HG03039 (cell line): Measurements from ENCODE around the gene EPHA8.

Experiments
- ATAC-seq: cut with Tn5 transposase; IDR thresholded peaks from one replicate; pipeline ENCODE4 v1.9.1; 2021; ENCODE audit warnings: mild to moderate bottlenecking, moderate library complexity; ENCODE audit not compliant: unreplicated experiment

Gene EPHA8

DNA sequence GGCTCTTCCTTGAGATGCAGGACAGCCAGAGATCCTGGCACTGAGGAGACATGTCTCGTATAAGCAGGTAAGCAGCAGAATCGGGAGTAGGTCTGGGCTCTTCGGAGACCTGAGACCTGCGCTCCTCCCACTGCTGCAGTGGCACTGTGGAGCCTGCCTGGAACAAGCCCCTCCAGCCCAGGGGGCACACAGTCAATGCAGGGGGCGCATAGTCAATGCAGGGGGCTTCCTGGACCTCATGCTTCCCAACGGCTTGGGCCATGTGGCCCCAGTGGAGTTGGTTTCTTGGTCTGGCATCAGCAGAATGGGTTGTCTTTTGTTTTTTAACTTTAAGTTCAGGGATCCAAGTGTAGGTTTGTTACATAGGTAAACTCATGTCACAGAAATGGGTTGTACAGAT, 27.9 kb upstream of the EPHA8 start:
- ATAC-seq, result no peak

DNA sequence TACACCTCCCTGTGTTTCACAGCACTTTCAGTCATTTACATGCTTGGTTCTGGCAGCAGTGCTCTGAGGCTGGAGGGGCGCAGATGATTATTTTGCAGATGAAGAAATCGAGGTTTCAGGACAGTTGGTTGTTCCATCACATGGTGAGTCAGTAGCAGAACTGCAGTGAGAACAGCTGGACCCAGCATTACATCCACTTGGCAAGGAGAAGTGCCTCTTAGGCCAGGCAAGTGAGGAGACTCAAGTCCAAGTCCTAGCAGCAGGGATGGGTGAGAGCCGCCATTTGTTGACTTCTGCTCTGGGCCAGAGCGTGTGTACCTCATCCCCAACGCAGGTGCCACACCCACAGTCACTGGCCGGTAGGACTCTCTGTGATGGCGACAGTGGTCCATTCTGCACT, 26.8 kb upstream of the EPHA8 start:
- ATAC-seq, result no peak

DNA sequence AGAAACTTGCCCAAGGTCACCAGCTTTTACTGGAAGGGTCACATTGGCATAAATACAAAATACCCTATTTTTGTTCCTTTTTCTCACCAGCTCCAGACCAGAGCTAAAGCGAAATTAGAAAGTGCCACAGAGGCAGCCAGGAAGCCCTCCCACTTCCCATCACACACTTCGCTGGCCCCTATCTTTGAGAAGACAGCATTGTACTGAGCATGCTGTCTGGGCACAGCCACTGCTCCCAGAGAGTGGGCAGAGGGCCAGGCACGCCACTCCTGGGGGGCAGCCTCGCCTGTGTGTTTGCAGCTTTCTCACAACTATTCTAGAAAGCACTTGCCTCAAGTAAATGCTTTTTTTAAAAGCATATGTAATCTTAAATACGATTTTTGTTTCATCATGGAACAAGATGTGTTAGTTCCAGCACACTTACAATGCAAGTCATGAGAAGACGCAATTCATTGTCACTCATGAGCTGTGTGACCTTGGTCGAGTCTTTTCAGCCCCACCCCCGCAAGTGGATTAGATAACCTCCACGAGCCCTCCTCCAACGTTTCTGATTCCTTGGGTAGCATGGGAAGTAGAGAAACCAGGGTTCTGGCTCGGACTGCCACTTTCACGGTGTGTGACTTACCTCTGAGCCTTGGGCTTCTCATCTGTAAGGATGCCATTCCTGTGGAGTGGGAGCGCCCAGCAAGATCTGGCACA, 25.7 kb upstream of the EPHA8 start:
- ATAC-seq, result no peak

DNA sequence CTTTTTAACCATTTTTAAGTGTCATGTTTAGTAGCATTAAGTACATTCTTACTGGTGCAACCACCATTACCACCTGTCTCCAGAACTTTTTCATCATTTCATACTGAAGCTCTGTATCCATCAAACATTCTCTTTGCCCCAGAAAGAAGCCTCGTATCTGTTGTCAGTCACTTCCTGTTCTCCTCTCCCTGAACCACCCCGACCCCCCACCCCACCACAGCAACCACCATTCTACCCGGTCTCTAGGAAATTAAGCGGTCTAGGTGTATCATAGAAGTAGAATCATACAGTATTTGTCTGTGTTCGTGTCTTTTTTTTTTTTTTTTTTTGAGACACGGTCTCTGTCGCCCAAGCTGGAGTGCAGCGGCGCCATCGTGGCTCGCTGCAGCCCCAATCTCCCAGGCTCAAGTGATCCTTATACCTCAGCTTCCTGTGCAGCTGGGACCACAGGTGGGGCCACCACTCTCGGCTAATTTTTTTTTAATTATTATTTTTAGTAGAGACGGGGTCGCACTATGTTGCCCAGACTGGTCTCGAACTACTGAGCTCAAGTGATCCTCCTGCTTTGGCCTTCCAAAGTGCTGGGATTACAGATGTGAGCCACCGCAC, 23.7 kb upstream of the EPHA8 start:
- ATAC-seq, result no peak

DNA sequence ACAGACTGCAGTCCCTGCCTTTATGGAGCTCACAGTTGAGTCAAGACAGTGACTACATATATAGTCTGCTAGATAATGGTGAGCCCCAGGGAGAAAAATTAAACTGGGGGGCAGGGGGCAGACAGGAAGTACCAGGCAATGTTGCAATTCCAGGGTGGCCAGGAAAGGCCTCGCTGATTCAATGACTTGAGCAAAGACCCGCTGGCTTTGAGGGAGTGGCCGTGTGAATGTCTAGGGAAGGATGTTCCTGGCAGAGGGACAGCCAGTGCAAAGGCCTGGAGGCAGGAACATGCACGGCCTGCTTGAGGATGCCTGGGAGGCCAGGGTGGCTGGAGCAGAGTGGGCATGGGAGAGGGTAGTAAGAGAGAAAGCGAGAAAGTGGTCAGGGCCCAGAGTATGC, 23.0 kb upstream of the EPHA8 start:
- no peak for ATAC-seq

DNA sequence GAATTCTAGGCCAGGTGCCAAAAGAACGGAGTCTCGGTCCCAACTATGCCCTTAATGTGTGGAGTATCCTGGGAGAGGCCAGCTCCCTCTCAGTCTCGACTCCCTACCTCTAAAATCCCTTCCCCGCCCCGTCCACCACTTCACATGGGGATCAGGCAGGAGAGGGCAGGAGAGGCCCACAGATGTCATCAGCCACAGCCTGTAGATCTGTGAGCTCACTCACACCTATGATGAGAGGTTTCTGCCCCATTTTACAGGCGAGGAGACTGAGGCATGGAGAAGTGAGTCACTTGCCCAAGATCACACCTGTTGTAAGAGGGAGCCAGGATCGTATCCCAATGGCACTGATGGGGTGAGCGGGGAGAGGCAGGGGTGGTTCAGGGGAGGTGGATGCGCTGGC, 20.4 kb upstream of the EPHA8 start:
- ATAC-seq, result no peak

DNA sequence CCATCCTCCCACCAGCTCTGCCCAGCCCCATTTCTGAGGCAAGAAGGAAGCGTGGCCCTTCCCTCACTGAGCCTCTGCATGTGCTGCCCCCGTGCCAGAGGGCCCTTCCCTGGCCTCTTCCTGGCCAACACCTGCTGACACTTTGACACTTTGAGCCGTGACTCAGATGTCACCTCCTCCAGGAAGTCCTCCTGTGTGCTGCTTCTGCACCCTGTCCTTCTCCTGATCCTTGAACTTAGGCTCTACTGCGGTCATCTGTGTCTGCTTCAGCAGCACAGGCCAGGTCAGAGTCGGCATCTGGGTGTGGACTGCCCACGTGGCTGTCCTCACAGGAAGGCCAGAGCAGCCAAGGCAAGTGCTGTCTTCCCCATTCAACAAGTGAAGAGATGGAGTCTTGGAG, 19.6 kb upstream of the EPHA8 start:
- no peak for ATAC-seq

DNA sequence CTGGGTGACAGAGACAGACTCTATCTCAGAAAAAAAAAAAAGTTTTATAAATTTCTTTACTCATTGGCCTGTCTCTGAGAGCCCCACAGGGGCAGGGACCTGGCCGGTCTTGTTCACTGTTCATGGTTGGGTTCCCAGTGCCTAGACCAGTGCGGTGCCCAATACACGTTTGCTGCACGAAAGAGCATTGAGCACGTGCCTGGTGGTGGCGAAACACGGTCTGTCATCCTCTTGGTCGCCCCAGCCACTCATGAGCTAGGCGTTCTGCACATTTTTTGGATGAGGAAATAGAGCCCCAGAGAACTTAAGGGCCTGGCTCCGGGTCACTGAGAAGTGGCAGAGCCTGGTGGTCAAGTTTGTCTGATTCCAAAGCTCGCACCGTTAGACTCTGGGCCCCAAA, 18.7 kb upstream of the EPHA8 start:
- no peak for ATAC-seq

DNA sequence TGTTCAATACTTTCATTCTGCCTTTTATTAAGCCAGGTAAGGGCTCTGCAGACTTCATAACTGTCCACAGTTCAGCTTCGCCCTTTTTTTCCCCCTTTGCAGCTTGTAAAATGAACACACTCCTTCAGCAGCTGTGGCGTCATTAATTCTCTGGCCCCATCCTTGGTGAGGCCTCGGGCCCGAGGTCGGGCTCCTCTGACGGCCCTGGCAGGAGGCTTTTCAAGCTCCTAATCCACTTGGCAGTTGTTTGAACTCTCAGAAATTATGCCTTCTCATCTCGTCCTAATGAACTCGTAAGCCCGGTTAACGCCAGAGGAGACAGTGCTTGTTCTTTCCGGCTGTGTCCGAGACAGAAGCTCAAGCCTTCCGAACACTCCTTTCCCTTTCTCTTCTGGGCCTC, 18.1 kb upstream of the EPHA8 start:
- ATAC-seq, result no peak

DNA sequence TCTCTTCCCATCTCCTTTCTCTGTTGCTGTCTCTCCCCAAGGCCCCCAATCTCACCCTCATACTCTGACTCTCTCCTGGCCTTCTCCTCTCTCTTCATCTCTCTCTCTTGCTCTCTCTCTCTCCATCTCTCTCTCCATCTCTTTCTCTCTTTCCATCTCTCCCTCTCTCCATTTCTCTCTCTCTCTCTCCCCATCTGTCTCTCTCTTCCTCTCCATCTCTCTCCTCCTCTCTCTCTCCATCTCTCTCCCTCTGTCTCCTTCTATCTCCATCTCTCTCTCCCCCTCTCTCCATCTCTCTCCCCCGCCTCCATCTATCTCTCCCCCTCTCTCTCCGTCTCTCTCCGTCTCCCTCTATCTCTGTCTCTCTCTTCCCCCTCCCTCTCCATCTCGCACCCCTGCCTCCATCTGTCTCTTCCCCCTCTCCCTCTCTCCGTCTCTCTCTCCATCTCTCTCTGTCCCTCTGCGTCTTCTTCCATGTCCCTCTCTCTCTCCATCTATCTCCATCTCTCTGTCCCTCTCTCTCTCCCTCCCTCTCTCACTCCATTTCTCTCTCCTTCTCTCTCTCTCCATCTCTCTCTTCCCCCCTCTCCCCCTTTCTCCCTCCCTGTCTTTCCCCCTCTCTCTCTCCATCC, 16.0 kb upstream of the EPHA8 start:
- no peak for ATAC-seq

DNA sequence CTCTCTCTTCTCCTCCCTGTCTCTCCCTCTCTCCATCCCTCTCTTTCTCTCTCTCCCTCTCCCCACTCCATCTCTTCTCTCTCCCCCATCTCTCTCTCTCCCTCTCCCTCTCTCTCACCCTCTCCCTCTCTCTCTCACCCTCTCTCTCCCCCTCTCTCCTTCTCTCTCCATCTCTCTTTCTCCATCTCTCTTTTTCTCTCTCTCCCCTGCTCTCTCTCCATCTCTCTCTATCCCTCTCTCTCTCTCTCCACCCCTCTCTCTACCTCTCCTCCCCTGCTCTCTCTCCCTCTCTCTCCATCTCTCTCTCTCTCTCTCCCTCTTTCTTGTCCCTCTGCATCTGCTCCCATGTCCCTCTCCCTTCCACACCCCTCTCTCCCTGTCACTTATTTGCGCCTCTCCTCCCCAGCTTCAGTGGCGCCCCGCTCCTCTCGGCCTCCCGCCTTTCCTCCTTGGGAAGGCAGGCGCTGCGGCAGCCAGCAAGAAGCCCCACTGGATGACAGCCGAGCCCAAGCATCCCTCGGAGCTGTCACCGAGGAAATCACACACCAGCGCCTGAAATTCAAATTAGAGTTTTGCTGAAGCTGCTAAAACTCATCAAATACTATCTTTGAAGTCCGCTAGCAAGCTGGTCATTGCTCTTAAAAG, 15.3 kb upstream of the EPHA8 start:
- no peak for ATAC-seq

DNA sequence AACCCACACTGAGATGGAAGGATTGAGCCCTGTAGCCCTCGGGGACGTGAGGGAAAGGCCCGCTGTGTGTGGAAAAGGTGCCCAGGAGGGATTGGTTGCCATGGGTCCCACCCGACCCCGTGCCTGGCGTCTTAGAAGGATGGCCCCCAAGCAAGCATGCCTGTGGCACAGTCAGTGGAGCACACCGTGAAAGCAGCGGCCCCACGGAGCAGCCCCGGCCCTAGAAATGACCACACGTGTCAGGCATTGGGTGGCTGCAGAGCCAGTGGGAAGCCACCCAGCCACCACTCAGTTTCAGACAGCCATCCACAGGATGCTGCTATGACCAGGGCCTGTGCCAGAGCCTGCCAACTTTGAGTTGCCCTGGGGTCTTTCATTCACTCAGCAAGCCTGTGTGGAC, 13.3 kb upstream of the EPHA8 start:
- no peak for ATAC-seq

DNA sequence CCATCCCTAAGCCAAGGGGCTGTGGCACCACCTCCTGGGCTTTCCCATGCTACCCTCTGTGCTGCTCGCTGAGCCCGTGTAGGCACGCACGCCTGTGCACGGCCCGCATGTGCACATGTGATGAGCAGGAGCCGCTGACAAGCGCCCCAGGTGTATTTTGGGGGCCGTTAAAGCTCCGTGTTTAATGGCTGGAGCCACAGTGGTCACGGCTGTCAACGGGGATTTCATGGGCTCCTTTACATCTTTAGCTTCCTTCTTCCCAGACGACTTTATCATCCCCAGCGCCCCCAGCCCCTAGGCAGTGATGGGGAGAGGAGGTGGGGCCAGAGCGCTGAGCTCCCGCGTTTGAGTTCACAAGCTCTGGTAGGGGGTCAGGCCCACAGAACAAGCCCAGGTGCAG, 11.7 kb upstream of the EPHA8 start:
- ATAC-seq, result no peak

DNA sequence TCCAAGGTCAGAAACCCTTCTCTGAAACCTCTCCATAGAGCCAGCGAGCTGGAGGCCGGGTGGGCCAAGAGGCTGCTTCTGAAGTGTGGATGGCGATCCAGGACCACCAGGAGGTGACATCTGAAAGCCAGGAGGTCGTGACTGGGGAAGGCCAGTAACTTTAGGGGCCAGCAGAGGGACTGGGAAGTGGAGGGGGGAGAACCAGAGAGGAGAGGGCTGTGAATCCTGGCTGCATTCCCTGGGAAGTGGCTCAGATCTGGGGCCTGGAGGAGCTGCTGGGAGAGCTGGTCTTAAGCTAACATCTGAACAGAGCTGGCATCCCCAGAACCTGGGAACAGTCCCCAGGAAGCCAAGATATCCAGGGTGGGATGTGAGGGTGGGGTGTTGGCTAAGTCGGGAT, 11.3 kb upstream of the EPHA8 start:
- no peak for ATAC-seq

DNA sequence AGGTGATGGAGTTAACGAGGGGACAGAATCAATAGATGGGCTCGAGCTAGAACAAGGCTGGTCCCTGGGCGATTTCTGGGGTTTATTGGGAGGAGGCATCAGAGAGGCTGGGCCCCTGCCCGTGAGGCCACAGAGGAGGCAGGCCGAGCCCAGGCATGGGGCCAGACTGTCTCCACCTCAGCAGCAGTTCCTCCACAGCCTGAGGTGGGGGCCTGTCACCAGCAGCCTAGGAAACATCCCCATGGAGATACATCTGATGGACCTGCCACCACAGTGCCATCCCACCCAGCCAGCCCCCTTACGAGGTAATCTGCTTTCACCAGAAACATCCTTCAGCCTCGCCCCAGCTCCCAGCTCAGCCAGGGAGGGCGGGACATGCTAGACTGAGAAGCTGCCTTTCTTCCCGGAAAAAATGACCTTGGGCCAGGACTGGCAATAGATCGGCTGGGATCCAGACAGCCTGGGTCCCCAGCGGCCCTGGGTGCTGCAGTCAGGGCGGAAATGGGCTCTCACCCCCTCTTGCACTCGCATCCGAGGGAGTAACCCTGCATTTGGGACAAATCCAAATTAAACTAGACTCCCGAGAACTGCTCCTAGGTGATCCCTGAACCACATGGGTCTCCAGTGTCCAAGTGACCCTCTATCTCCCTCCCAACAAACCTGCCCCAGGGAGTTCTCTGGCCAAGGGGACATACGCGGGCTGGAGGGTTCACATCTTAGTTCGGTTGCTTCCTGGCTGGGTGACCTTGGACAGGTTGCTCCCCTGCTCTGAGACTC, 10.0 kb upstream of the EPHA8 start:
- no peak for ATAC-seq

DNA sequence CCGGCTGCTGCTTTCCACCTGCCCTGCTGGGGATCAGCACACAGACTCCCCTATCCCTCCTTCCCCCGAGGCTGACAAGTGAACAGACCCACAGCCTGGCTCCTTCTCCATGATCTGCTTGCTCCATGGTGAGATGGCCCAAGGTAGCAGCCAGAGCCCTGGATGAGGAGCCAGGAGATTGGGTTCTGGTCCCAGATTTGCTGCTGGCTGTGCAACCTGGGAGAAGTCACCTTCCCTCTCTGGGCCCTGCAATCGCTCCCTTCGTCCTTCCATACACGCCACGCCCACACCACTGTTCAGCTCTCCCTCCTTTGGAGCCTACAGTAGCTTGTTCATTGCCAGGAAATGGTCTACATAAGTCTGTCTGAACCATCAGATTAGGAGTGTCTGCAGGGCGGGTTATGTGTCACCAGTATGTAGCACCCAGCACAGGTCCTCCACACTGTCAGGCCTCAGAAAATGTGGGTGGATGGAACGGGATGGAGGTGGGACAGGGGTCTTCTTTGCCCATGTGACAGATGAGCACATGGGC, 9.2 kb upstream of the EPHA8 start:
- no peak for ATAC-seq

DNA sequence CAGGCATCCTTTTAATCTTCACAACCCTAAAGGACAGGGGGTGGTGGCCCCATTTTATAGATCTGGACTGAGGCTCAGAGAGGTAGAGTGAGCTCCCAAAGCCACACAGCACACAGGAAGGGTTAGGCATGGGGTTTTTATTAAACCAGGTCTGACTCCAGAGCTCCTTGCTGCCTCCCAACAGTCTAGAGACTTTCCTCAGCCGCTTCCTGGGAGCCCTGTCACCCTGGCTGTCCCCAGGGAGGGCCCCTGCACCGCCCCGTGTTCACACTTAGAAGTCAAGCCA, 8.0 kb upstream of the EPHA8 start:
- ATAC-seq, result no peak

DNA sequence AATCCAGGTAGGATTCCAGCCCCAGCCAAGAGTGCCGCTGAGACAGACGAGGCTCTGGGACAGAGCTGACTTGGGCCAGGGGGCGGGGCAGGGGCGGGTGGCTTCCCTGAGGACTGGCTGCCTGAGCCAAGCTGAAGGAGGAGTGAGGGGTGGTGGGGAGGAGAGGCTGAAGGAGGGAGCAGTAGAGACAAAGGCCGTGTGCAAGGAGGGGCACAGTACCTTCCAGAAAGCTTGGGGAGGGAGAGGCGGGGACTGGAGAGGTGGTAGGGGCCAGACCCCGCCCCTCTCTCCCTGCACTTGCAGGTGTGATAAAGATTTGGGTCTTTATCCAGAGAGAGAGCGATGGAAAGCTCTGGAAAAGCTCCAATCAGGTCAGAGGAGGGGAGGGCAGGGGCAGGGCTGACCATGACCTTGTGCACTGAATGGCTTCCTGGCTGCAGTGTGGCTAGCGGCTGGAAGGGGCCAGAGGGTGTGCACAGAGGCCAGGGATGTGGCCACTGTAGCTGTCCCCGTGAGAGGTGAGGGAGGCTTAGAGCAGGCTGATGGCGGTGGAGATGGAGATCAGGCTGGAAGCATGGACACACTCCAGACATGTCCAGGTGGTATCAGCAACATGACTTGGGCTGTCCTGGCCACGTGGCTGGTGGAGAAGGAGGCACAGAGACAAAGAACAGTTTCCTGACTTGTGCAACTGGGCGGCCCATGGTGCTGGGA, 6.7 kb upstream of the EPHA8 start:
- no peak for ATAC-seq

DNA sequence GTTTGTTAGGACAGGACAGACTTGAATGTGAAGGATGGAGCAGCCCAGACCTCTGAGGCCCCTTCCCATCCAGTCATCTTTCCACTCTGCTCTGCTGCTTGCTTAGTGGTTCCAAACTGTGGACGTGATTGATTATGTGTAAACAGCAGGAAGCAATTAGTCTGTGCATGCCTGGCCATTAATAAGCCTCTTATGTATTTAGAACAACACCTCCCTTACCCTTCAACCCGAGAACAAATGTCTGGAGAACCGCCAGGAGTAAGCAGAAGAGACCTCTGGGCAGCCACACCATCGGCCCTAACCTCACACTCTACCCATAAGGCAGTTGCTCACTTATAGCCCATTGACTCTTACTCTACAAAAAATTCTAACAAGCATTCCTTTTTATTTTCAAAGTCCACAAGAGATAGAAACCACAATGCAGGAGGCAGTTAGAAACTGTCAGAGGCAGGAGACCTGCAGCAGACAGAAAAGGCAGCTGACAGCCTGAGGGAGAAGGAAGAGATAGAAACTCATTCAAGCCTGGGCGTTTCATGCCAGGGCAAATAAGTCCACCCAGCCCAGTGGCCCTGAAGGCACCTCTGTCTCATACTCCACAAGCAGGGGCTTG, 5.8 kb upstream of the EPHA8 start:
- ATAC-seq, result no peak
